AG08396 (cell line): ENCODE measurements around the gene RFX4.
"Not testable (repeated sequence)": the region's sequence is repeated elsewhere in the genome, so short reads cannot be mapped to it uniquely, and the experiment has no call there.

Experiments
- DNase-seq: peaks from one replicate; pipeline ENCODE4 v3.0.0; 2012; ENCODE audit warnings: low spot score, mixed read lengths

Gene RFX4

GRCh38 chr12:106692033-106692432 lies 109.2 kb downstream of the RFX4 start:
- not testable (repeated sequence) for DNase-seq

- DNase-seq = no peak
These were observed 110.4 kb downstream of the RFX4 start for GRCh38 chr12:106692896-106693820.

GRCh38 chr12:106696071-106696470 lies 113.3 kb downstream of the RFX4 start:
- DNase-seq = no peak

- DNase-seq = no peak
These were observed 114.0 kb downstream of the RFX4 start for GRCh38 chr12:106696681-106697417.

GRCh38 chr12:106704081-106704480 lies 121.3 kb downstream of the RFX4 start:
- no peak for DNase-seq

- DNase-seq = no peak
These were observed 123.2 kb downstream of the RFX4 start for GRCh38 chr12:106705971-106706370.

- no peak for DNase-seq
These were observed 126.3 kb downstream of the RFX4 start for GRCh38 chr12:106709068-106709511.

GRCh38 chr12:106710143-106710893 lies 127.5 kb downstream of the RFX4 start:
- DNase-seq = no peak

- no peak for DNase-seq
These were observed 128.5 kb downstream of the RFX4 start for GRCh38 chr12:106711316-106711715.

GRCh38 chr12:106712768-106713167 lies 130.0 kb downstream of the RFX4 start:
- DNase-seq = no peak

- DNase-seq = no peak
These were observed 132.1 kb downstream of the RFX4 start for GRCh38 chr12:106714926-106715325.

- DNase-seq = no peak
These were observed 132.8 kb downstream of the RFX4 start for GRCh38 chr12:106715582-106715981.

- no peak for DNase-seq
These were observed 134.9 kb downstream of the RFX4 start for GRCh38 chr12:106717673-106718072.

GRCh38 chr12:106719879-106720278 lies 137.1 kb downstream of the RFX4 start:
- DNase-seq = no peak

- DNase-seq = no peak
These were observed 137.9 kb downstream of the RFX4 start for GRCh38 chr12:106720696-106721095.

- DNase-seq = no peak
These were observed 139.1 kb downstream of the RFX4 start for GRCh38 chr12:106721915-106722314.

GRCh38 chr12:106722837-106723236 lies 140.0 kb downstream of the RFX4 start:
- no peak for DNase-seq

GRCh38 chr12:106723416-106723815 lies 140.6 kb downstream of the RFX4 start:
- no peak for DNase-seq

- no peak for DNase-seq
These were observed 141.3 kb downstream of the RFX4 start for GRCh38 chr12:106724116-106724515.

GRCh38 chr12:106724934-106725333 lies 142.1 kb downstream of the RFX4 start:
- DNase-seq = no peak

GRCh38 chr12:106726603-106727202 lies 143.9 kb downstream of the RFX4 start:
- DNase-seq = not testable (repeated sequence)

GRCh38 chr12:106729611-106730010 lies 146.8 kb downstream of the RFX4 start:
- no peak for DNase-seq
